H1 (cell line): ENCODE data around the gene SERPINB13. TPM values are rescaled to one million over a fixed set of nuclear protein-coding genes. Genes with fewer than 3 reads are reported as not detected.

Experiments used
- CTCF ChIA-PET: fragments of 300-600 bp; sonication (Branson Sonifier 250); formaldehyde crosslinking; loops from one replicate; lab custom pipeline; 2021; ENCODE audit not compliant: partially characterized antibody; lab: Charles Lee
- POLR2A ChIA-PET: fragments of 300-600 bp; sonication (Branson Sonifier 250); formaldehyde crosslinking; loops from one replicate; lab custom pipeline; 2021; ENCODE audit warnings: inconsistent platforms; ENCODE audit not compliant: partially characterized antibody; lab: Charles Lee
- DNase-seq, 2 experiments: peaks; one replicate each; pipeline versions ENCODE4 v3.0.0 to v3.0.0-alpha.2; 2010 to 2022; ENCODE audit warnings: low spot score in 2 of 2, low read depth in 1 of 2, mixed read lengths in 1 of 2
- FAIRE-seq: peaks from 2 replicates; lab custom pipeline; 2011; peaks lifted over from hg19 to GRCh38; lab: Jason Lieb, UNC
- H2AFZ ChIP-seq: 2 replicates; pipeline ENCODE4 v1.8.1; 2012; ENCODE audit warnings: low read length, inconsistent platforms
- H2AK5ac ChIP-seq: 2 replicates; pipeline ENCODE4 v1.6.1; 2013; ENCODE audit warnings: low read depth, low read length
- H2BK120ac ChIP-seq: replicated peaks from 2 replicates; pipeline ENCODE3; 2013; ENCODE audit warnings: low read depth, low read length, inconsistent platforms
- H2BK12ac ChIP-seq: 2 replicates; pipeline ENCODE4 v1.6.1; 2013; ENCODE audit warnings: low read depth, low read length
- H2BK15ac ChIP-seq: 2 replicates; pipeline ENCODE4 v1.6.1; 2013; ENCODE audit warnings: low read length
- H2BK20ac ChIP-seq: 2 replicates; pipeline ENCODE4 v1.6.1; 2013; ENCODE audit warnings: low read length
- H2BK5ac ChIP-seq: 2 replicates; pipeline ENCODE4 v1.6.1; 2013; ENCODE audit warnings: low read depth, low read length
- H3K14ac ChIP-seq: 2 replicates; pipeline ENCODE4 v1.6.1; 2013; ENCODE audit warnings: inconsistent platforms; ENCODE audit not compliant: insufficient read length
- H3K18ac ChIP-seq: 2 replicates; pipeline ENCODE4 v1.6.1; 2013; ENCODE audit warnings: low read length; ENCODE audit errors: extremely low read depth
- H3K23ac ChIP-seq: 2 replicates; pipeline ENCODE4 v1.6.1; 2013; ENCODE audit warnings: inconsistent platforms; ENCODE audit not compliant: insufficient read length
- H3K23me2 ChIP-seq: 2 replicates; pipeline ENCODE4 v1.6.1; 2013; ENCODE audit warnings: low read depth, low read length
- H3K27ac ChIP-seq: 2 replicates; pipeline ENCODE4 v1.6.1; 2011; ENCODE audit warnings: low read depth, low read length, inconsistent platforms
- H3K27me3 ChIP-seq, 4 experiments: replicated peaks in 1 of 4; 1 replicate in 1 of 4; 2 replicates in 3 of 4; pipeline versions ENCODE4 v1.6.1 to v1.8.1; 2011 to 2013; ENCODE audit warnings: low read length in 3 of 4, mild to moderate bottlenecking in 3 of 4, inconsistent platforms in 2 of 4, mixed read lengths in 2 of 4, moderate library complexity in 1 of 4; ENCODE audit not compliant: control insufficient read depth in 3 of 4, insufficient read depth in 3 of 4; ENCODE audit errors: extremely low read depth in 1 of 4
- H3K36me3 ChIP-seq, 4 experiments: 2 replicates each; pipeline versions ENCODE4 v1.6.1 to v1.8.1; 2011 to 2013; ENCODE audit warnings: mild to moderate bottlenecking in 4 of 4, low read length in 3 of 4, moderate library complexity in 2 of 4, control low read depth in 1 of 4, inconsistent platforms in 1 of 4; ENCODE audit not compliant: insufficient read depth in 4 of 4, control insufficient read depth in 2 of 4
- H3K4ac ChIP-seq: replicated peaks from 2 replicates; pipeline ENCODE3; 2013; ENCODE audit warnings: low read length, low read depth, mixed read lengths, inconsistent platforms; ENCODE audit not compliant: insufficient read length
- H3K4me1 ChIP-seq, 4 experiments: replicated peaks in 1 of 4; 1 replicate in 1 of 4; 2 replicates in 3 of 4; pipeline versions ENCODE4 v1.6.1 to v1.8.1; 2011 to 2013; ENCODE audit warnings: low read length in 3 of 4, inconsistent platforms in 2 of 4, mixed read lengths in 1 of 4; ENCODE audit not compliant: insufficient read depth in 4 of 4, control insufficient read depth in 3 of 4
- H3K4me2 ChIP-seq, 2 experiments: 2 replicates each; pipeline versions ENCODE4 v1.6.1 to v1.8.1; 2011 to 2013; ENCODE audit warnings: low read depth in 2 of 2, low read length in 2 of 2, control low read depth in 1 of 2, inconsistent platforms in 1 of 2, mild to moderate bottlenecking in 1 of 2; ENCODE audit not compliant: insufficient read depth in 1 of 2
- H3K4me3 ChIP-seq, 4 experiments: fragments of 200-600, 300-600 bp in 1 of 4; sonication (generic), shearing (Covaris generic), sonication (Bioruptor Twin) in 1 of 4; 2 replicates each; pipeline versions ENCODE4 v1.5.1 to v1.8.1; 2011 to 2016; ENCODE audit warnings: low read length in 4 of 4, low read depth in 3 of 4, control low read depth in 2 of 4, inconsistent platforms in 2 of 4, mild to moderate bottlenecking in 2 of 4, mixed read lengths in 1 of 4, moderate library complexity in 1 of 4; ENCODE audit not compliant: insufficient read depth in 2 of 4; ENCODE audit errors: extremely low read depth in 1 of 4
- H3K56ac ChIP-seq: replicated peaks from 2 replicates; pipeline ENCODE3; 2013; ENCODE audit warnings: low read depth, mild to moderate bottlenecking, mixed read lengths, low read length, inconsistent platforms; ENCODE audit not compliant: insufficient read length
- H3K79me1 ChIP-seq: 2 replicates; pipeline ENCODE4 v1.6.1; 2013; ENCODE audit warnings: low read depth, low read length, control low read depth
- H3K79me2 ChIP-seq, 2 experiments: 2 replicates each; pipeline versions ENCODE4 v1.6.1 to v1.8.1; 2012 to 2013; ENCODE audit warnings: low read length in 2 of 2, mild to moderate bottlenecking in 2 of 2, inconsistent platforms in 1 of 2; ENCODE audit not compliant: insufficient read depth in 2 of 2, control insufficient read depth in 1 of 2
- H3K9ac ChIP-seq, 4 experiments: replicated peaks in 1 of 4; 1 replicate in 1 of 4; 2 replicates in 3 of 4; pipeline versions ENCODE4 v1.6.1 to v1.8.1; 2011 to 2013; ENCODE audit warnings: low read depth in 3 of 4, low read length in 3 of 4, control low read depth in 2 of 4, mild to moderate bottlenecking in 2 of 4, moderate library complexity in 2 of 4, inconsistent platforms in 1 of 4; ENCODE audit errors: extremely low read depth in 1 of 4
- H3K9me3 ChIP-seq, 2 experiments: 2 replicates each; pipeline versions ENCODE4 v1.6.1 to v1.8.1; 2012 to 2013; ENCODE audit warnings: mild to moderate bottlenecking in 2 of 2, moderate library complexity in 2 of 2, control low read depth in 1 of 2, inconsistent platforms in 1 of 2, low read depth in 1 of 2, low read length in 1 of 2, mixed read lengths in 1 of 2; ENCODE audit not compliant: insufficient read depth in 2 of 2
- H4K20me1 ChIP-seq, 2 experiments: replicated peaks in 1 of 2; 2 replicates each; pipeline versions ENCODE3 to v1.8.1; 2011 to 2013; ENCODE audit warnings: inconsistent platforms in 2 of 2, low read length in 2 of 2, mild to moderate bottlenecking in 1 of 2; ENCODE audit not compliant: insufficient read depth in 2 of 2, control insufficient read depth in 1 of 2
- H4K5ac ChIP-seq: 2 replicates; pipeline ENCODE4 v1.6.1; 2013; ENCODE audit warnings: low read length, low read depth, mixed read lengths, inconsistent platforms; ENCODE audit not compliant: insufficient read length
- H4K8ac ChIP-seq: 2 replicates; pipeline ENCODE4 v1.8.0; 2013; ENCODE audit warnings: mild to moderate bottlenecking, moderate library complexity, low read length, inconsistent platforms; ENCODE audit not compliant: insufficient read depth; ENCODE audit errors: extremely low read depth
- H4K91ac ChIP-seq: replicated peaks from 2 replicates; pipeline ENCODE3; 2013; ENCODE audit warnings: low read length, mixed read lengths, inconsistent platforms; ENCODE audit not compliant: insufficient read length
- CHD1 ChIP-seq: IDR thresholded peaks from 2 replicates; pipeline ENCODE4 v1.6.1; 2012; ENCODE audit warnings: low read depth, low read length, improper control_type of control experiment
- POU5F1 ChIP-seq: IDR thresholded peaks from 2 replicates; pipeline ENCODE4 v1.6.1; 2011; ENCODE audit warnings: low read depth, mild to moderate bottlenecking, low read length, moderate library complexity
- SIN3A ChIP-seq, 2 experiments: IDR thresholded peaks in 1 of 2; conservative IDR thresholded peaks in 1 of 2; 2 replicates each; pipeline ENCODE4 v1.6.1; 2011 to 2012; ENCODE audit warnings: low read length in 2 of 2, improper control_type of control experiment in 1 of 2, low read depth in 1 of 2, mild to moderate bottlenecking in 1 of 2
- SIX5 ChIP-seq: IDR thresholded peaks from 2 replicates; pipeline ENCODE4 v1.6.1; 2011; ENCODE audit warnings: mild to moderate bottlenecking, low read depth, low read length
- YY1 ChIP-seq: IDR thresholded peaks from 2 replicates; pipeline ENCODE4 v1.6.1; 2011; ENCODE audit warnings: low read depth, mild to moderate bottlenecking, low read length
- WGBS, 2 experiments: shearing (Covaris generic) in 1 of 2; methylation state at CpG; one replicate each; pipeline versions ENCODE4 v1.1.6 to v1.1.7; 2013 to 2015; ENCODE audit warnings: low lambda C conversion rate in 2 of 2, mixed read lengths in 2 of 2, inconsistent platforms in 1 of 2, low coverage in 1 of 2, missing lambda C conversion rate in 1 of 2; ENCODE audit not compliant: insufficient replicate concordance in 2 of 2, insufficient coverage in 1 of 2, insufficient read length in 1 of 2; ENCODE audit errors: extremely low coverage in 1 of 2, missing lambda C conversion rate in 1 of 2; 5-methylcytosine and 5-hydroxymethylcytosine counted together
- polyA plus RNA-seq, 7 experiments: library from polyadenylated mRNA; depleted of rRNA in 3 of 7; stranded (reverse) in 5 of 7; unstranded in 2 of 7; fragments of >200 nt in 5 of 7; fragments of 200-250 nt in 2 of 7; gene quantifications; 1 replicate in 5 of 7; 2 replicates in 1 of 7; 4 replicates in 1 of 7; pipeline versions ENCODE4 v1.2.1 to v1.2.3, GENCODE V29; 2011 to 2013; ENCODE audit warnings: missing spikeins in 2 of 7, mixed read lengths in 2 of 7
- total RNA-seq: library from RNA; stranded (reverse); fragmentation: NEBNext Ultra II Directional; extraction: Animal tissue kit (Norgen Biotek cat#: 25700); gene quantifications from 2 replicates; pipeline ENCODE4 v1.2.1, GENCODE V29; 2021

Gene SERPINB13
- total and polyA plus RNA-seq, 2 of the 8 experiments (the other 6 are each of a cell fraction or from before 2014, with no cell fraction given): not detected

DNA sequence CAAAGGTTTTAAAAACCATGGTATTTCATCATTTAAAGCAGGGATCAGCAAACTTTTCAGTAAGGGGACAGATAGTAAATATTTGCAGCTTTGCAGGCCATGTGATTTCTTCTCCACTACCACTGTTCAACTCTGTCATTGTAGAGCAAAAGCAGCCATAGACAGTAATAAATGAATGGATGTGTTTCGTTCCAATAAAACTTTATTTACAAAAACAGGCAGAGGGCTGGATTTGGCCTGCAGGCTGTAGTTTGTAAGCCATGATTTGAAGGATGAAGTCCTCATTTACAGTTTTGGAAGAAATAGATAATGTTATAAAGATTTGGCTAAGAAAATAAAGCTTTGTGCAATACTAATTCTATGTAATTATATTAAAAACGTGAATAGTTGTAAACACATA is 43.1 kb upstream of the SERPINB13 start:
- Histone ChIP-seq H2BK15ac (no peak overlapping the region), H3K9me3 (no peaks in the 10 kb centered on the region), H3K36me3 (no peaks in the 10 kb centered on the region), H2BK120ac (no peak overlapping the region), H2AK5ac (no peak overlapping the region), H3K4me1 (peaks cover 0 to 6% (median 0%) of the 10 kb centered on the region in 4 experiments; a peak in 1 of 7 replicates), H3K4ac (no peak overlapping the region), H4K20me1 (no peaks in the 10 kb centered on the region), H4K8ac (no peak overlapping the region), H2BK20ac (no peak overlapping the region), H3K56ac (no peak overlapping the region), H2AFZ (no peak overlapping the region), H4K91ac (no peak overlapping the region), H4K5ac (no peak overlapping the region), H3K18ac (no peak overlapping the region), H3K4me3 (no peak overlapping the region), H3K79me1 (no peaks in the 10 kb centered on the region), H3K4me2 (no peak overlapping the region), H3K27me3 (no peaks in the 10 kb centered on the region; a peak in 1 of 7 replicates), H3K9ac (no peak overlapping the region), H2BK12ac (no peak overlapping the region), H3K23me2 (no peaks in the 10 kb centered on the region), H2BK5ac (no peak overlapping the region), H3K79me2 (no peaks in the 10 kb centered on the region), H3K27ac (no peak overlapping the region), H3K14ac (no peak overlapping the region), H3K23ac (no peak overlapping the region)
- CTCF ChIA-PET: interaction anchor here (1.2 to 1.3 kb wide), 2 partner anchors 26 to 30 kb away, joined by 4 to 5 read pairs; no protein-coding TSS in a partner anchor
- DNase-seq: no peak
- POLR2A ChIA-PET: no interaction called here
- WGBS, 2 experiments: 93% methylated on average over 2 of the region's 2 CpGs; no CpG with 5 or more reads in 1 of the 2 experiments
- no peak for FAIRE-seq
- TF ChIP-seq SIN3A (conservative IDR thresholded peaks at IDR 0.05 in 1 of 2, IDR thresholded peaks at IDR 0.05 in 1 of 2; ENCODE audit: low read depth in 1 of 2, low read length in 2 of 2) (no peak), CHD1 (no peak), YY1 (no peak), SIX5 (no peak), POU5F1 (no peak)
